WTC11 (cell line): ENCODE results near the gene FSTL1. TPM values are rescaled to one million over a fixed set of nuclear protein-coding genes. Genes with fewer than 3 reads are reported as not detected.

Experiments used
- ATAC-seq: fragments of 200-7000 bp; cut with Tn5 transposase; 2 replicates; pipeline ENCODE4 v1.10.0; 2021; ENCODE audit warnings: mild to moderate bottlenecking, moderate library complexity
- CTCF ChIA-PET: fragments of 300-600 bp; sonication (Branson Sonifier 250); formaldehyde crosslinking; loops from one replicate; lab custom pipeline; 2021; ENCODE audit warnings: antibody characterized with exemption; lab: Charles Lee
- POLR2A ChIA-PET: fragments of 350-600 bp; sonication (Branson Sonifier 250); formaldehyde crosslinking; loops from one replicate; lab custom pipeline; 2021; ENCODE audit warnings: antibody characterized with exemption; lab: Charles Lee
- DNase-seq: peaks from one replicate; pipeline ENCODE4 v3.0.0; 2021; ENCODE audit warnings: low spot score
- H3K27ac Mint-ChIP-seq: 2 replicates; pipeline ENCODE4 v1.8.0; 2021; ENCODE audit warnings: mixed read lengths
- H3K27me3 Mint-ChIP-seq: 2 replicates; pipeline ENCODE4 v1.8.0; 2021; ENCODE audit warnings: low read depth, mild to moderate bottlenecking, moderate library complexity, mixed read lengths
- H3K36me3 Mint-ChIP-seq: 2 replicates; pipeline ENCODE4 v1.8.0; 2021; ENCODE audit warnings: mixed read lengths
- H3K4me1 Mint-ChIP-seq: 2 replicates; pipeline ENCODE4 v1.8.0; 2022; ENCODE audit warnings: mixed read lengths
- H3K4me3 Mint-ChIP-seq: 2 replicates; pipeline ENCODE4 v1.8.0; 2021; ENCODE audit warnings: mild to moderate bottlenecking, moderate library complexity, mixed read lengths
- H3K9me3 Mint-ChIP-seq: 2 replicates; pipeline ENCODE4 v1.8.0; 2021; ENCODE audit warnings: mixed read lengths
- CBFB ChIP-seq: sonication (generic); formaldehyde crosslinking; IDR thresholded peaks from 2 replicates; pipeline ENCODE4 v1.8.1; 2022; ENCODE audit warnings: mild to moderate bottlenecking, low read depth, missing genetic modification reagents
- CTCF ChIP-seq: fragments of 200-600 bp; IDR thresholded peaks from 2 replicates; pipeline ENCODE4 v1.8.0; 2022; ENCODE audit warnings: antibody characterized with exemption
- E2F1 ChIP-seq: sonication (generic); formaldehyde crosslinking; IDR thresholded peaks from 2 replicates; pipeline ENCODE4 v1.8.0; 2022; ENCODE audit warnings: mild to moderate bottlenecking, missing genetic modification reagents
- HMGA2 ChIP-seq: fragments of 250-450 bp; sonication (Bioruptor Pico); IDR thresholded peaks from 2 replicates; pipeline ENCODE4 v1.4.0; 2021; ENCODE audit warnings: mild to moderate bottlenecking, moderate library complexity
- IRF2 ChIP-seq: sonication (generic); formaldehyde crosslinking; IDR thresholded peaks from 2 replicates; pipeline ENCODE4 v1.8.0; 2022; ENCODE audit warnings: low read depth, missing genetic modification reagents, borderline replicate concordance
- NR1H2 ChIP-seq: sonication (generic); formaldehyde crosslinking; IDR thresholded peaks from 2 replicates; pipeline ENCODE4 v1.9.0; 2021; ENCODE audit warnings: mild to moderate bottlenecking, moderate library complexity, missing genetic modification reagents
- OVOL2 ChIP-seq: fragments of 250-450 bp; sonication (Bioruptor Pico); IDR thresholded peaks from 2 replicates; pipeline ENCODE4 v1.9.0; 2021; ENCODE audit warnings: mild to moderate bottlenecking, borderline replicate concordance
- PRRX2 ChIP-seq: fragments of 250-450 bp; sonication (Bioruptor Pico); IDR thresholded peaks from 2 replicates; pipeline ENCODE4 v1.8.0; 2021; ENCODE audit warnings: mild to moderate bottlenecking
- SMAD3 ChIP-seq: sonication (generic); formaldehyde crosslinking; IDR thresholded peaks from 2 replicates; pipeline ENCODE4 v1.8.0; 2022; ENCODE audit warnings: missing genetic modification reagents, mild to moderate bottlenecking, borderline replicate concordance
- SMAD4 ChIP-seq: sonication (generic); formaldehyde crosslinking; IDR thresholded peaks from 2 replicates; pipeline ENCODE4 v1.8.0; 2022; ENCODE audit warnings: mild to moderate bottlenecking, missing genetic modification reagents
- SP1 ChIP-seq: sonication (generic); formaldehyde crosslinking; conservative IDR thresholded peaks from 2 replicates; pipeline ENCODE4 v1.8.1; 2022; ENCODE audit warnings: missing genetic modification reagents
- TCF7 ChIP-seq: sonication (generic); formaldehyde crosslinking; IDR thresholded peaks from 2 replicates; pipeline ENCODE4 v1.8.0; 2022; ENCODE audit warnings: mild to moderate bottlenecking, low read depth, missing genetic modification reagents, moderate library complexity
- ZBTB21 ChIP-seq: sonication (generic); formaldehyde crosslinking; IDR thresholded peaks from 2 replicates; pipeline ENCODE4 v1.8.1; 2023; ENCODE audit warnings: mild to moderate bottlenecking, missing genetic modification reagents, borderline replicate concordance
- ZNF219 ChIP-seq: sonication (generic); formaldehyde crosslinking; IDR thresholded peaks from 2 replicates; pipeline ENCODE4 v1.8.0; 2023; ENCODE audit warnings: missing genetic modification reagents, mild to moderate bottlenecking, borderline replicate concordance
- ZNF232 ChIP-seq: sonication (generic); formaldehyde crosslinking; IDR thresholded peaks from 2 replicates; pipeline ENCODE4 v1.8.0; 2022; ENCODE audit warnings: mild to moderate bottlenecking, missing genetic modification reagents
- ZNF396 ChIP-seq: fragments of 250-450 bp; sonication (Bioruptor Pico); IDR thresholded peaks from 2 replicates; pipeline ENCODE4 v1.8.0; 2021; ENCODE audit warnings: mild to moderate bottlenecking, moderate library complexity, borderline replicate concordance
- ZNF512 ChIP-seq: sonication (generic); formaldehyde crosslinking; IDR thresholded peaks from 2 replicates; pipeline ENCODE4 v1.8.1; 2022; ENCODE audit warnings: missing genetic modification reagents, borderline replicate concordance
- total RNA-seq: library from RNA; stranded (reverse); gene quantifications from 3 replicates; pipeline ENCODE4 v1.2.3, GENCODE V29; 2021
- TF ChIP-seq, protein P1 (sequence below): fragments of 250-450 bp; sonication (Bioruptor Pico); IDR thresholded peaks from 2 replicates; pipeline ENCODE4 v2.1.2; 2022; ENCODE audit warnings: mild to moderate bottlenecking, moderate library complexity
- TF ChIP-seq, protein P2 (sequence below): fragments of 250-450 bp; sonication (Bioruptor Pico); conservative IDR thresholded peaks from 2 replicates; pipeline ENCODE4 v1.9.0; 2021; ENCODE audit warnings: mild to moderate bottlenecking
- TF ChIP-seq, protein P3 (sequence below): sonication (generic); formaldehyde crosslinking; IDR thresholded peaks from 2 replicates; pipeline ENCODE4 v1.8.0; 2022; ENCODE audit warnings: mild to moderate bottlenecking, missing genetic modification reagents
- TF ChIP-seq, protein P4 (sequence below): fragments of 250-450 bp; sonication (Bioruptor Pico); IDR thresholded peaks from 2 replicates; pipeline ENCODE4 v1.8.0; 2021; ENCODE audit warnings: mild to moderate bottlenecking
- TF ChIP-seq, protein P5 (sequence below): fragments of 250-450 bp; sonication (Bioruptor Pico); IDR thresholded peaks from 2 replicates; pipeline ENCODE4 v1.9.0; 2021; ENCODE audit warnings: moderate library complexity, mild to moderate bottlenecking, inconsistent platforms, borderline replicate concordance

FSTL1 gene
- total RNA-seq, 1 experiment from 2014 or later, result 271 TPM

DNA sequence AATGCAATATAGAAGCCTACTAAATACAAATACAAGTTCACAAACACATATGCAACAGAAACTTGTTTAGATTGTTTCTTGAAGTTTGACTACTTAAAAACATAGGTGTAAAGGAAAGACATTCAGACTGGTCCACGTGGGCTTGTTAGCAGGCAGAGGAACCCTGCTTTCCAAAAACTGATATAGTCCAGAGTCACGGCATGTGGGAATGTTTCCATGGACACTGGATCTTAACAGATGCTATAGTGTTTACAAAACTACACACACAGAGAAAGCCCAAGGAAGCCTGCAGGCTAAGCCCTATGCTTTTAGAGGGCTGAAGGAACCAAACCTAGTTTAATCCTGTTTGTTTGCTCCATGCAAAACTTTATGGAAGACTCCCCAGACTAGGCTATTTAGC is 56.4 kb downstream of the FSTL1 start:
- no peaks in the 10 kb centered on the region for H3K4me1 Mint-ChIP-seq
- H3K9me3 Mint-ChIP-seq, result no peaks in the 10 kb centered on the region
- ChIA-PET CTCF (no interaction called here), POLR2A (no interaction called here)
- H3K27me3 Mint-ChIP-seq, result no peaks in the 10 kb centered on the region
- TF ChIP-seq SP1 (CRISPR knock-in tag), result no peak
- no peak for DNase-seq
- H3K4me3 Mint-ChIP-seq, result no peak overlapping the region
- H3K27ac Mint-ChIP-seq, result no peak overlapping the region
- no peak for ATAC-seq
- peaks cover 46% of the 10 kb centered on the region for H3K36me3 Mint-ChIP-seq

- CTCF ChIA-PET, result no interaction called here
Measured at GRCh38 chr3:120393761-120394160, 57.0 kb downstream of the FSTL1 start.

DNA sequence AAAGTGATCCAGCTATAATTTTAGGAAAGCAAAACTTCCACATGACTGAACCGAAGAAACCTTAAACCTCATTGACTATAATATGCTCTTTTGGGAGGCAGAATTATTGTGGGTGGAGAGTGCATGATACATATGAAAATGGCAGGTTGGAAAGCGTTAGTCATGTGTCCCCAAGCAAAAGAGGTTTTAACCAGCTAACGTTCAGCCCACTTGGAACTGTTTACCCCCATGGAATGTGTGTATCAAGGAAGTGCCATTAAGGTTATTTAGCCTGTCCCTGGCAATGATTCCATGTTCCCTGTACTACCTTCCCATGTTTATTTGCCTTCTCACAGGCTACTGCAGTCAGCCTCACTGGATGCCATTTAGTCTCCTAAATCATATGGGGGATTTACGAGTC is 57.5 kb downstream of the FSTL1 start:
- H3K27me3 Mint-ChIP-seq, result no peaks in the 10 kb centered on the region
- no peak for ATAC-seq
- no peak for DNase-seq
- H3K27ac Mint-ChIP-seq, result no peak overlapping the region
- no peak overlapping the region for H3K4me3 Mint-ChIP-seq
- peaks cover 37% of the 10 kb centered on the region for H3K36me3 Mint-ChIP-seq
- POLR2A ChIA-PET, result no interaction called here
- no peaks in the 10 kb centered on the region for H3K4me1 Mint-ChIP-seq
- CTCF ChIA-PET, result interaction anchor here (1.1 kb wide), 1 partner anchor 24 kb away, joined by 4 read pairs; no protein-coding TSS in a partner anchor
- H3K9me3 Mint-ChIP-seq, result no peaks in the 10 kb centered on the region
- no peak for TF ChIP-seq ZNF512 (CRISPR knock-in tag)
- no peak for TF ChIP-seq NR1H2 (CRISPR knock-in tag)
- TF ChIP-seq PRRX2, result no peak
- TF ChIP-seq, protein P1, sequence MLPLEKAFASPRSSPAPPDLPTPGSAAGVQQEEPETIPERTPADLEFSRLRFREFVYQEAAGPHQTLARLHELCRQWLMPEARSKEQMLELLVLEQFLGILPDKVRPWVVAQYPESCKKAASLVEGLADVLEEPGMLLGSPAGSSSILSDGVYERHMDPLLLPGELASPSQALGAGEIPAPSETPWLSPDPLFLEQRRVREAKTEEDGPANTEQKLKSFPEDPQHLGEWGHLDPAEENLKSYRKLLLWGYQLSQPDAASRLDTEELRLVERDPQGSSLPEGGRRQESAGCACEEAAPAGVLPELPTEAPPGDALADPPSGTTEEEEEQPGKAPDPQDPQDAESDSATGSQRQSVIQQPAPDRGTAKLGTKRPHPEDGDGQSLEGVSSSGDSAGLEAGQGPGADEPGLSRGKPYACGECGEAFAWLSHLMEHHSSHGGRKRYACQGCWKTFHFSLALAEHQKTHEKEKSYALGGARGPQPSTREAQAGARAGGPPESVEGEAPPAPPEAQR, result no peak
- no peak for TF ChIP-seq IRF2 (CRISPR knock-in tag)
- TF ChIP-seq ZNF219 (CRISPR knock-in tag), result no peak
- TF ChIP-seq, protein P2, sequence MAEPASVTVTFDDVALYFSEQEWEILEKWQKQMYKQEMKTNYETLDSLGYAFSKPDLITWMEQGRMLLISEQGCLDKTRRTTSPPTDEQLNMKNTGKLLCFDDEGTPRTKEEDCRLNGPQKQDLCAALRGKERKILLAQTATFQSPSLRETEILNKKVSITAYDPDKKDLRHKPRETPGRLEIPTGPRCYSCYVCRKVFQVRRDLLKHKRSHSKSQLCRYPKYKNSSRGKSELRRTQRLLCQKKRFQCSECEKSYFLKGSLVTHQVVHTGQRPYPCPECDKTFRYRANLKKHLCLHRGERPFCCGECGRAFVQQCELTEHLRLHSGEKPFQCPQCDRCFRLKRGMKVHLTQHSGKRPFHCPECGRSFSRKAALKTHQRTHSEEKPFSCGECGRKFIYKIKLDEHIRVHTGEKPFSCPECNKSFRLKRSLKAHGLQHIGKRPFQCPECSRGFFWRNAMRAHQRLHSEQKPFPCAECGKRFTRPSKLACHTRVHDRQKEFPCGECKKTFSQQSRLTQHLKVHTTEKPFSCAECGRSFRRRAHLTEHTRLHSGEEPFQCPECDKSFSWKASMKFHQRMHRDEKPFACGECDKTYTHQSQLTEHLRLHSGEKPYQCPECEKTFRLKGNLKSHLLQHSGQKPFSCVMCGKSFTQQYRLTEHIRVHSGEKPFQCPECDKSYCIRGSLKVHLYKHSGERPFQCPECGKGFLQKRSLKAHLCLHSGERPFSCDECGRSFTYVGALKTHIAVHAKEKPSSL (CRISPR knock-in tag), result no peak

More at GRCh38 chr3:120393761-120394160, 57.0 kb downstream of the FSTL1 start:
- POLR2A ChIA-PET, result no interaction called here
- Mint-ChIP-seq H3K36me3 (peaks cover 42% of the 10 kb centered on the region), H3K27ac (no peak overlapping the region), H3K4me1 (no peaks in the 10 kb centered on the region), H3K4me3 (no peak overlapping the region), H3K9me3 (no peaks in the 10 kb centered on the region), H3K27me3 (no peaks in the 10 kb centered on the region)
- TF ChIP-seq E2F1 (no peak), OVOL2 (no peak), ZNF232 (CRISPR knock-in tag) (no peak), SMAD3 (CRISPR knock-in tag) (no peak), IRF2 (CRISPR knock-in tag) (no peak), ZBTB21 (no peak), HMGA2 (CRISPR knock-in tag) (no peak), SMAD4 (CRISPR knock-in tag) (no peak), ZNF396 (CRISPR knock-in tag) (no peak), TCF7 (CRISPR knock-in tag) (no peak), CBFB (CRISPR knock-in tag) (no peak), CTCF (no peak)
- TF ChIP-seq, protein P3, sequence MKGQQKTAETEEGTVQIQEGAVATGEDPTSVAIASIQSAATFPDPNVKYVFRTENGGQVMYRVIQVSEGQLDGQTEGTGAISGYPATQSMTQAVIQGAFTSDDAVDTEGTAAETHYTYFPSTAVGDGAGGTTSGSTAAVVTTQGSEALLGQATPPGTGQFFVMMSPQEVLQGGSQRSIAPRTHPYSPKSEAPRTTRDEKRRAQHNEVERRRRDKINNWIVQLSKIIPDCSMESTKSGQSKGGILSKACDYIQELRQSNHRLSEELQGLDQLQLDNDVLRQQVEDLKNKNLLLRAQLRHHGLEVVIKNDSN, result no peak
- TF ChIP-seq, protein P4, sequence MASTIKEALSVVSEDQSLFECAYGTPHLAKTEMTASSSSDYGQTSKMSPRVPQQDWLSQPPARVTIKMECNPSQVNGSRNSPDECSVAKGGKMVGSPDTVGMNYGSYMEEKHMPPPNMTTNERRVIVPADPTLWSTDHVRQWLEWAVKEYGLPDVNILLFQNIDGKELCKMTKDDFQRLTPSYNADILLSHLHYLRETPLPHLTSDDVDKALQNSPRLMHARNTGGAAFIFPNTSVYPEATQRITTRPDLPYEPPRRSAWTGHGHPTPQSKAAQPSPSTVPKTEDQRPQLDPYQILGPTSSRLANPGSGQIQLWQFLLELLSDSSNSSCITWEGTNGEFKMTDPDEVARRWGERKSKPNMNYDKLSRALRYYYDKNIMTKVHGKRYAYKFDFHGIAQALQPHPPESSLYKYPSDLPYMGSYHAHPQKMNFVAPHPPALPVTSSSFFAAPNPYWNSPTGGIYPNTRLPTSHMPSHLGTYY, result no peak
- TF ChIP-seq, protein P5, sequence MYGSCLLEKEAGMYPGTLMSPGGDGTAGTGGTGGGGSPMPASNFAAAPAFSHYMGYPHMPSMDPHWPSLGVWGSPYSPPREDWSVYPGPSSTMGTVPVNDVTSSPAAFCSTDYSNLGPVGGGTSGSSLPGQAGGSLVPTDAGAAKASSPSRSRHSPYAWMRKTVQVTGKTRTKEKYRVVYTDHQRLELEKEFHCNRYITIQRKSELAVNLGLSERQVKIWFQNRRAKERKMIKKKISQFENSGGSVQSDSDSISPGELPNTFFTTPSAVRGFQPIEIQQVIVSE, result no peak
- DNase-seq (no peak), ATAC-seq (no peak)
